WTC11 (cell line): ENCODE data around the gene C1orf87. TPM values are rescaled to one million over a fixed set of nuclear protein-coding genes. Genes with fewer than 3 reads are reported as not detected.

Source experiments
- ATAC-seq: fragments of 200-7000 bp; cut with Tn5 transposase; 2 replicates; pipeline ENCODE4 v1.10.0; 2021; ENCODE audit warnings: mild to moderate bottlenecking, moderate library complexity
- CTCF ChIA-PET: fragments of 300-600 bp; sonication (Branson Sonifier 250); formaldehyde crosslinking; loops from one replicate; lab custom pipeline; 2021; ENCODE audit warnings: antibody characterized with exemption; lab: Charles Lee
- POLR2A ChIA-PET: fragments of 350-600 bp; sonication (Branson Sonifier 250); formaldehyde crosslinking; loops from one replicate; lab custom pipeline; 2021; ENCODE audit warnings: antibody characterized with exemption; lab: Charles Lee
- DNase-seq: peaks from one replicate; pipeline ENCODE4 v3.0.0; 2021; ENCODE audit warnings: low spot score
- H3K27ac Mint-ChIP-seq: 2 replicates; pipeline ENCODE4 v1.8.0; 2021; ENCODE audit warnings: mixed read lengths
- H3K27me3 Mint-ChIP-seq: 2 replicates; pipeline ENCODE4 v1.8.0; 2021; ENCODE audit warnings: low read depth, mild to moderate bottlenecking, moderate library complexity, mixed read lengths
- H3K36me3 Mint-ChIP-seq: 2 replicates; pipeline ENCODE4 v1.8.0; 2021; ENCODE audit warnings: mixed read lengths
- H3K4me1 Mint-ChIP-seq: 2 replicates; pipeline ENCODE4 v1.8.0; 2022; ENCODE audit warnings: mixed read lengths
- H3K4me3 Mint-ChIP-seq: 2 replicates; pipeline ENCODE4 v1.8.0; 2021; ENCODE audit warnings: mild to moderate bottlenecking, moderate library complexity, mixed read lengths
- H3K9me3 Mint-ChIP-seq: 2 replicates; pipeline ENCODE4 v1.8.0; 2021; ENCODE audit warnings: mixed read lengths
- ATF1 ChIP-seq: sonication (generic); formaldehyde crosslinking; IDR thresholded peaks from 2 replicates; pipeline ENCODE4 v1.8.1; 2023; ENCODE audit warnings: mild to moderate bottlenecking, moderate library complexity, missing genetic modification reagents
- CTCF ChIP-seq: fragments of 200-600 bp; IDR thresholded peaks from 2 replicates; pipeline ENCODE4 v1.8.0; 2022; ENCODE audit warnings: antibody characterized with exemption
- FOXJ3 ChIP-seq: sonication (generic); formaldehyde crosslinking; IDR thresholded peaks from 2 replicates; pipeline ENCODE4 v1.9.0; 2021; ENCODE audit warnings: missing genetic modification reagents, mild to moderate bottlenecking, borderline replicate concordance
- JAZF1 ChIP-seq: fragments of 250-450 bp; sonication (Bioruptor Pico); IDR thresholded peaks from 2 replicates; pipeline ENCODE4 v1.9.0; 2021; ENCODE audit warnings: moderate library complexity, mild to moderate bottlenecking, inconsistent platforms
- NR2C2 ChIP-seq: sonication (generic); formaldehyde crosslinking; IDR thresholded peaks from 2 replicates; pipeline ENCODE4 v1.8.0; 2022; ENCODE audit warnings: mild to moderate bottlenecking, missing genetic modification reagents
- OVOL2 ChIP-seq: fragments of 250-450 bp; sonication (Bioruptor Pico); IDR thresholded peaks from 2 replicates; pipeline ENCODE4 v1.9.0; 2021; ENCODE audit warnings: mild to moderate bottlenecking, borderline replicate concordance
- RELA ChIP-seq: sonication (generic); formaldehyde crosslinking; IDR thresholded peaks from 2 replicates; pipeline ENCODE4 v1.8.1; 2022; ENCODE audit warnings: missing genetic modification reagents, mild to moderate bottlenecking, borderline replicate concordance
- RORB ChIP-seq: fragments of 250-450 bp; sonication (Bioruptor Pico); IDR thresholded peaks from 2 replicates; pipeline ENCODE4 v1.9.0; 2021; ENCODE audit warnings: mild to moderate bottlenecking
- SMAD4 ChIP-seq: sonication (generic); formaldehyde crosslinking; IDR thresholded peaks from 2 replicates; pipeline ENCODE4 v1.8.0; 2022; ENCODE audit warnings: mild to moderate bottlenecking, missing genetic modification reagents
- ZNF138 ChIP-seq: sonication (generic); formaldehyde crosslinking; conservative IDR thresholded peaks from 2 replicates; pipeline ENCODE4 v1.8.1; 2022; ENCODE audit warnings: mild to moderate bottlenecking, moderate library complexity, missing genetic modification reagents
- ZNF317 ChIP-seq: sonication (generic); formaldehyde crosslinking; IDR thresholded peaks from 2 replicates; pipeline ENCODE4 v1.8.1; 2023; ENCODE audit warnings: low read depth, mild to moderate bottlenecking, moderate library complexity, missing genetic modification reagents, borderline replicate concordance
- total RNA-seq: library from RNA; stranded (reverse); gene quantifications from 3 replicates; pipeline ENCODE4 v1.2.3, GENCODE V29; 2021
- TF ChIP-seq, protein P1 (sequence below): sonication (generic); formaldehyde crosslinking; IDR thresholded peaks from 2 replicates; pipeline ENCODE4 v1.8.0; 2022; ENCODE audit warnings: mild to moderate bottlenecking, missing genetic modification reagents
- TF ChIP-seq, protein P2 (sequence below): sonication (generic); formaldehyde crosslinking; IDR thresholded peaks from 2 replicates; pipeline ENCODE4 v1.8.1; 2023; ENCODE audit warnings: mild to moderate bottlenecking, missing genetic modification reagents, borderline replicate concordance
- TF ChIP-seq, protein P3 (sequence below): sonication (generic); formaldehyde crosslinking; IDR thresholded peaks from 2 replicates; pipeline ENCODE4 v1.8.1; 2023; ENCODE audit warnings: mild to moderate bottlenecking, missing genetic modification reagents
- TF ChIP-seq, protein P4 (sequence below): sonication (generic); formaldehyde crosslinking; IDR thresholded peaks from 2 replicates; pipeline ENCODE4 v1.8.1; 2023; ENCODE audit warnings: mild to moderate bottlenecking, missing genetic modification reagents, moderate library complexity
- TF ChIP-seq, protein P5 (sequence below): sonication (generic); formaldehyde crosslinking; IDR thresholded peaks from 2 replicates; pipeline ENCODE4 v1.8.0; 2023; ENCODE audit warnings: missing genetic modification reagents, mild to moderate bottlenecking, borderline replicate concordance

Gene C1orf87
- total RNA-seq, 1 experiment from 2014 or later: 0.22 TPM

GRCh38 chr1:59990470-59990869, 83.1 kb downstream of the C1orf87 start (continued):
- TF ChIP-seq, protein P1, sequence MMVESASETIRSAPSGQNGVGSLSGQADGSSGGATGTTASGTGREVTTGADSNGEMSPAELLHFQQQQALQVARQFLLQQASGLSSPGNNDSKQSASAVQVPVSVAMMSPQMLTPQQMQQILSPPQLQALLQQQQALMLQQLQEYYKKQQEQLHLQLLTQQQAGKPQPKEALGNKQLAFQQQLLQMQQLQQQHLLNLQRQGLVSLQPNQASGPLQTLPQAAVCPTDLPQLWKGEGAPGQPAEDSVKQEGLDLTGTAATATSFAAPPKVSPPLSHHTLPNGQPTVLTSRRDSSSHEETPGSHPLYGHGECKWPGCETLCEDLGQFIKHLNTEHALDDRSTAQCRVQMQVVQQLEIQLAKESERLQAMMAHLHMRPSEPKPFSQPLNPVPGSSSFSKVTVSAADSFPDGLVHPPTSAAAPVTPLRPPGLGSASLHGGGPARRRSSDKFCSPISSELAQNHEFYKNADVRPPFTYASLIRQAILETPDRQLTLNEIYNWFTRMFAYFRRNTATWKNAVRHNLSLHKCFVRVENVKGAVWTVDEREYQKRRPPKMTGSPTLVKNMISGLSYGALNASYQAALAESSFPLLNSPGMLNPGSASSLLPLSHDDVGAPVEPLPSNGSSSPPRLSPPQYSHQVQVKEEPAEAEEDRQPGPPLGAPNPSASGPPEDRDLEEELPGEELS (CRISPR knock-in tag): no peak
- TF ChIP-seq, protein P2, sequence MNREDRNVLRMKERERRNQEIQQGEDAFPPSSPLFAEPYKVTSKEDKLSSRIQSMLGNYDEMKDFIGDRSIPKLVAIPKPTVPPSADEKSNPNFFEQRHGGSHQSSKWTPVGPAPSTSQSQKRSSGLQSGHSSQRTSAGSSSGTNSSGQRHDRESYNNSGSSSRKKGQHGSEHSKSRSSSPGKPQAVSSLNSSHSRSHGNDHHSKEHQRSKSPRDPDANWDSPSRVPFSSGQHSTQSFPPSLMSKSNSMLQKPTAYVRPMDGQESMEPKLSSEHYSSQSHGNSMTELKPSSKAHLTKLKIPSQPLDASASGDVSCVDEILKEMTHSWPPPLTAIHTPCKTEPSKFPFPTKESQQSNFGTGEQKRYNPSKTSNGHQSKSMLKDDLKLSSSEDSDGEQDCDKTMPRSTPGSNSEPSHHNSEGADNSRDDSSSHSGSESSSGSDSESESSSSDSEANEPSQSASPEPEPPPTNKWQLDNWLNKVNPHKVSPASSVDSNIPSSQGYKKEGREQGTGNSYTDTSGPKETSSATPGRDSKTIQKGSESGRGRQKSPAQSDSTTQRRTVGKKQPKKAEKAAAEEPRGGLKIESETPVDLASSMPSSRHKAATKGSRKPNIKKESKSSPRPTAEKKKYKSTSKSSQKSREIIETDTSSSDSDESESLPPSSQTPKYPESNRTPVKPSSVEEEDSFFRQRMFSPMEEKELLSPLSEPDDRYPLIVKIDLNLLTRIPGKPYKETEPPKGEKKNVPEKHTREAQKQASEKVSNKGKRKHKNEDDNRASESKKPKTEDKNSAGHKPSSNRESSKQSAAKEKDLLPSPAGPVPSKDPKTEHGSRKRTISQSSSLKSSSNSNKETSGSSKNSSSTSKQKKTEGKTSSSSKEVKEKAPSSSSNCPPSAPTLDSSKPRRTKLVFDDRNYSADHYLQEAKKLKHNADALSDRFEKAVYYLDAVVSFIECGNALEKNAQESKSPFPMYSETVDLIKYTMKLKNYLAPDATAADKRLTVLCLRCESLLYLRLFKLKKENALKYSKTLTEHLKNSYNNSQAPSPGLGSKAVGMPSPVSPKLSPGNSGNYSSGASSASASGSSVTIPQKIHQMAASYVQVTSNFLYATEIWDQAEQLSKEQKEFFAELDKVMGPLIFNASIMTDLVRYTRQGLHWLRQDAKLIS (CRISPR knock-in tag): no peak
- TF ChIP-seq SMAD4 (CRISPR knock-in tag): no peak
- TF ChIP-seq OVOL2 (CRISPR knock-in tag): no peak
- TF ChIP-seq, protein P3, sequence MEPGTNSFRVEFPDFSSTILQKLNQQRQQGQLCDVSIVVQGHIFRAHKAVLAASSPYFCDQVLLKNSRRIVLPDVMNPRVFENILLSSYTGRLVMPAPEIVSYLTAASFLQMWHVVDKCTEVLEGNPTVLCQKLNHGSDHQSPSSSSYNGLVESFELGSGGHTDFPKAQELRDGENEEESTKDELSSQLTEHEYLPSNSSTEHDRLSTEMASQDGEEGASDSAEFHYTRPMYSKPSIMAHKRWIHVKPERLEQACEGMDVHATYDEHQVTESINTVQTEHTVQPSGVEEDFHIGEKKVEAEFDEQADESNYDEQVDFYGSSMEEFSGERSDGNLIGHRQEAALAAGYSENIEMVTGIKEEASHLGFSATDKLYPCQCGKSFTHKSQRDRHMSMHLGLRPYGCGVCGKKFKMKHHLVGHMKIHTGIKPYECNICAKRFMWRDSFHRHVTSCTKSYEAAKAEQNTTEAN: no peak
- TF ChIP-seq RORB: no peak

DNA sequence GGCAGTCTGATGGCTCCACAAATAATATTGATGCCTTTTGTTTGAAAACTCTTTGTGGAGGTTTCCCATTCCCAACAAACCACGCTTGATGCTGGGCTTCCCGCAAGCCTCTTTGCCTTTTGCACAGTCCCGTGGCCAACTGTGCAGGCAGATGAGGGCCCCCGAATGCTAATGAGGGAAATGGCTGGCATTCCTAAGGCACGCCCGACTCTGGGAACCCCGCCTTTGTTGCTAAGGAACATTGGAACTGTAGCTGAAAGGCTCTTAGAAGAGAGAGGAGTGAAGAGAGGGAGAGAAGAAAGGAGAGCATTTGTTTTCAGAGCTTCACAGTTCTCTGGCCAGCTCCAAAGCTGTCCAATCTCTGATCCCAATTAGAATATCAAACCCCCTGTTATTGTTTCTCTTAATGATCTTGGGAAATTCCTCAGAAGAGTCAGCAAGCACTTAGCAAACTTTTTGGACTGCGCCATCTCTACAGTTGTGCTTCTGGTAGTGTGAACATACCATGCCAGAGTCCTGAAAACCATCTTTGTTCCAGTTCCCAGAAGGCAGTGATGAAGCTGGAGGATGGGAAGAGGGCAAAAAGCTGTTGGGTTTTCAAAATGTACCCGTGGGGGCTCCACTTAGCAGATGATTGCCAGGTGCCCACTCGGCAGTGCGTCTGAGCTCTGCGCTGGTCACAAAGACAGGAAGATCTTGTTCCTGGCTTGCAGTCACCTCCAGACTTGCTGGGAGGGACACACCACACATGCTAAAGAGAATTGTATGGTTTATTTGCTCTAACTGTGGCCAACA, 86.9 kb downstream of the C1orf87 start:
- peak; percentile 26 for DNase-seq
- ChIA-PET POLR2A (no interaction called here), CTCF (interaction anchor here (1.3 to 1.6 kb wide), 3 partner anchors 10 to 39 kb away, joined by 3 to 5 read pairs (median 4); no protein-coding TSS in a partner anchor)
- peaks cover 6% of the 10 kb centered on the region; the same call in 1 of the 2 replicates for H3K4me1 Mint-ChIP-seq
- H3K36me3 Mint-ChIP-seq: no peaks in the 10 kb centered on the region
- ATAC-seq: peak; percentile 76
- no peaks in the 10 kb centered on the region for H3K27me3 Mint-ChIP-seq
- no peak overlapping the region for H3K4me3 Mint-ChIP-seq
- peaks cover 8% of the 10 kb centered on the region for H3K9me3 Mint-ChIP-seq
- H3K27ac Mint-ChIP-seq: no peak overlapping the region
- TF ChIP-seq ZNF317 (CRISPR knock-in tag) (no peak), ATF1 (CRISPR knock-in tag) (no peak), RELA (CRISPR knock-in tag) (no peak), FOXJ3 (no peak), ZNF138 (CRISPR knock-in tag) (no peak), NR2C2 (no peak), JAZF1 (CRISPR knock-in tag) (no peak), CTCF (no peak)
- TF ChIP-seq, protein P4, sequence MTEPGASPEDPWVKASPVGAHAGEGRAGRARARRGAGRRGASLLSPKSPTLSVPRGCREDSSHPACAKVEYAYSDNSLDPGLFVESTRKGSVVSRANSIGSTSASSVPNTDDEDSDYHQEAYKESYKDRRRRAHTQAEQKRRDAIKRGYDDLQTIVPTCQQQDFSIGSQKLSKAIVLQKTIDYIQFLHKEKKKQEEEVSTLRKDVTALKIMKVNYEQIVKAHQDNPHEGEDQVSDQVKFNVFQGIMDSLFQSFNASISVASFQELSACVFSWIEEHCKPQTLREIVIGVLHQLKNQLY (CRISPR knock-in tag): no peak
- TF ChIP-seq, protein P1 (CRISPR knock-in tag): no peak
- TF ChIP-seq, protein P5, sequence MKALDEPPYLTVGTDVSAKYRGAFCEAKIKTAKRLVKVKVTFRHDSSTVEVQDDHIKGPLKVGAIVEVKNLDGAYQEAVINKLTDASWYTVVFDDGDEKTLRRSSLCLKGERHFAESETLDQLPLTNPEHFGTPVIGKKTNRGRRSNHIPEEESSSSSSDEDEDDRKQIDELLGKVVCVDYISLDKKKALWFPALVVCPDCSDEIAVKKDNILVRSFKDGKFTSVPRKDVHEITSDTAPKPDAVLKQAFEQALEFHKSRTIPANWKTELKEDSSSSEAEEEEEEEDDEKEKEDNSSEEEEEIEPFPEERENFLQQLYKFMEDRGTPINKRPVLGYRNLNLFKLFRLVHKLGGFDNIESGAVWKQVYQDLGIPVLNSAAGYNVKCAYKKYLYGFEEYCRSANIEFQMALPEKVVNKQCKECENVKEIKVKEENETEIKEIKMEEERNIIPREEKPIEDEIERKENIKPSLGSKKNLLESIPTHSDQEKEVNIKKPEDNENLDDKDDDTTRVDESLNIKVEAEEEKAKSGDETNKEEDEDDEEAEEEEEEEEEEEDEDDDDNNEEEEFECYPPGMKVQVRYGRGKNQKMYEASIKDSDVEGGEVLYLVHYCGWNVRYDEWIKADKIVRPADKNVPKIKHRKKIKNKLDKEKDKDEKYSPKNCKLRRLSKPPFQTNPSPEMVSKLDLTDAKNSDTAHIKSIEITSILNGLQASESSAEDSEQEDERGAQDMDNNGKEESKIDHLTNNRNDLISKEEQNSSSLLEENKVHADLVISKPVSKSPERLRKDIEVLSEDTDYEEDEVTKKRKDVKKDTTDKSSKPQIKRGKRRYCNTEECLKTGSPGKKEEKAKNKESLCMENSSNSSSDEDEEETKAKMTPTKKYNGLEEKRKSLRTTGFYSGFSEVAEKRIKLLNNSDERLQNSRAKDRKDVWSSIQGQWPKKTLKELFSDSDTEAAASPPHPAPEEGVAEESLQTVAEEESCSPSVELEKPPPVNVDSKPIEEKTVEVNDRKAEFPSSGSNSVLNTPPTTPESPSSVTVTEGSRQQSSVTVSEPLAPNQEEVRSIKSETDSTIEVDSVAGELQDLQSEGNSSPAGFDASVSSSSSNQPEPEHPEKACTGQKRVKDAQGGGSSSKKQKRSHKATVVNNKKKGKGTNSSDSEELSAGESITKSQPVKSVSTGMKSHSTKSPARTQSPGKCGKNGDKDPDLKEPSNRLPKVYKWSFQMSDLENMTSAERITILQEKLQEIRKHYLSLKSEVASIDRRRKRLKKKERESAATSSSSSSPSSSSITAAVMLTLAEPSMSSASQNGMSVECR (CRISPR knock-in tag): no peak
